Psoas muscle (tissue), 8 donors: Measurements from ENCODE around the gene ZKSCAN3. TPM values are rescaled to one million over a fixed set of nuclear protein-coding genes. Genes with fewer than 3 reads are reported as not detected.
"Not testable (repeated sequence)": the region's sequence is repeated elsewhere in the genome, so short reads cannot be mapped to it uniquely, and the experiment has no call there.

Source experiments
- ATAC-seq, 4 donors: fragments of 200-7000 bp; cut with Tn5 transposase; one replicate each; pipeline ENCODE4 v1.9.1; 2020; ENCODE audit warnings: moderate library complexity in 3 of 4, mild to moderate bottlenecking in 2 of 4
- DNase-seq, 2 donors: peaks; one replicate each; pipeline ENCODE4 v3.0.0-alpha.2; 2020
- H3K27ac ChIP-seq: fragments of 200-600 bp; one replicate; pipeline ENCODE4 v1.8.0; 2022
- H3K27me3 ChIP-seq, 3 donors: fragments of 200-600 bp in 1 of 3; one replicate each; pipeline versions ENCODE4 v1.6.1 to v1.8.0; 2013 to 2022; ENCODE audit warnings: low read length in 2 of 3, mild to moderate bottlenecking in 2 of 3, moderate library complexity in 1 of 3; ENCODE audit not compliant: insufficient read depth in 3 of 3
- H3K36me3 ChIP-seq, 2 donors: fragments of 200-600 bp in 1 of 2; one replicate each; pipeline versions ENCODE4 v1.6.1 to v1.8.0; 2013 to 2022; ENCODE audit warnings: low read depth in 1 of 2, mild to moderate bottlenecking in 1 of 2, moderate library complexity in 1 of 2; ENCODE audit not compliant: insufficient read depth in 1 of 2
- H3K4me1 ChIP-seq: fragments of 200-600 bp; one replicate; pipeline ENCODE4 v1.8.0; 2022
- H3K4me3 ChIP-seq: fragments of 200-600 bp; one replicate; pipeline ENCODE4 v1.8.0; 2022; ENCODE audit warnings: mild to moderate bottlenecking
- H3K9me3 ChIP-seq: fragments of 200-600 bp; one replicate; pipeline ENCODE4 v1.8.0; 2022
- WGBS, 3 donors: extraction: QIAGEN DNeasy Blood & Tissue Kit; methylation state at CpG; one replicate each; pipeline versions ENCODE4 v1.1.6 to v1.1.7; 2013; 5-methylcytosine and 5-hydroxymethylcytosine counted together
- intact Hi-C, 2 donors: fragments of 100-400 bp; cut with DNase I; formaldehyde crosslinking; loops; one replicate each; pipeline versions ENCODE4 v1.11.0 to v1.14.2; 2022
- polyA plus RNA-seq, 3 donors: library from polyadenylated mRNA; stranded (reverse); fragments of 200-250 nt; gene quantifications; one replicate each; pipeline ENCODE4 v1.2.3, GENCODE V29; 2013
- total RNA-seq, 4 donors: library from RNA; stranded (reverse); fragmentation: NEBNext Ultra II Directional in 2 of 4; extraction: Animal tissue kit (Norgen Biotek cat#: 25700) in 2 of 4; gene quantifications; one replicate each; pipeline versions ENCODE4 v1.2.1 to v1.2.4, GENCODE V29; 2021 to 2023
- TF ChIP-seq, protein P1 (sequence below): fragments of 200-600 bp; IDR thresholded peaks from one replicate; pipeline ENCODE4 v1.8.0; 2022; ENCODE audit warnings: antibody characterized with exemption
- donor health status: healthy with polysubstance abuse.
- donor health status: DM: no; HTN: no; CAD: no; lungs with moderate emphysema.
- donor health status: Bipolar disorder and iron deficiency.
- donor health status: healthy.
- donor health status: DM: yes; HTN: yes; CAD: no.
- donor health status: DM: no; HTN: no; CAD: no.
- donor health status: DM: no; HTN: no; CAD: no.
- donor health status: DM: yes; HTN: yes; CAD: no.

Gene ZKSCAN3
- total and polyA plus RNA-seq, 7 donors, result 1.3 to 4.6 (median 2.5) TPM

DNA sequence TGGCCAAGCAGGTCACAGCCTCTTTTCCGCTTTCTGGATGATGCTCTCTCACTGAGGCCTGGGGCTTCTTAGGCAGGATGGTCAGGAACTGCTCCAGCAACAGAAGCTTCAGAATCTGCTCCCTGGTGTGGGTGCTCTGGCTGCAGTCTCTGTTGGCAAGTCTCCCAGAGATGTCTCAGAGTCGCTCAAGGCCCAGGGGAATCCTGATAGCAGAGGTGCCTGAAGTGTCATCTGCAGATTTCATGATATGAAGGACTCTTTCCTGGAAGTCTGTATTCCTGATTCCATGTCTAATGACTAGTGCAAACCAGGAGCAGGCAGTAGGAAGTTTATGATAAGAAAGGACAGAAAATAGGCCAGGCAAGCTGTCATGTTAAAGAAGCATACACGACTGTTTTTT lies 34.1 kb upstream of the ZKSCAN3 start:
- Histone ChIP-seq H3K9me3 (no peaks in the 10 kb centered on the region), H3K36me3 (no peaks in the 10 kb centered on the region), H3K4me3 (no peak overlapping the region), H3K4me1 (no peaks in the 10 kb centered on the region), H3K27me3 (no peaks in the 10 kb centered on the region), H3K27ac (no peak overlapping the region)
- intact Hi-C loops, result no loop called here
- 68 to 73% (median 69%) methylated on average over 3 of the region's 3 CpGs for WGBS, 3 donors
- DNase-seq (no peak), ATAC-seq (no peak)
- TF ChIP-seq, protein P1, sequence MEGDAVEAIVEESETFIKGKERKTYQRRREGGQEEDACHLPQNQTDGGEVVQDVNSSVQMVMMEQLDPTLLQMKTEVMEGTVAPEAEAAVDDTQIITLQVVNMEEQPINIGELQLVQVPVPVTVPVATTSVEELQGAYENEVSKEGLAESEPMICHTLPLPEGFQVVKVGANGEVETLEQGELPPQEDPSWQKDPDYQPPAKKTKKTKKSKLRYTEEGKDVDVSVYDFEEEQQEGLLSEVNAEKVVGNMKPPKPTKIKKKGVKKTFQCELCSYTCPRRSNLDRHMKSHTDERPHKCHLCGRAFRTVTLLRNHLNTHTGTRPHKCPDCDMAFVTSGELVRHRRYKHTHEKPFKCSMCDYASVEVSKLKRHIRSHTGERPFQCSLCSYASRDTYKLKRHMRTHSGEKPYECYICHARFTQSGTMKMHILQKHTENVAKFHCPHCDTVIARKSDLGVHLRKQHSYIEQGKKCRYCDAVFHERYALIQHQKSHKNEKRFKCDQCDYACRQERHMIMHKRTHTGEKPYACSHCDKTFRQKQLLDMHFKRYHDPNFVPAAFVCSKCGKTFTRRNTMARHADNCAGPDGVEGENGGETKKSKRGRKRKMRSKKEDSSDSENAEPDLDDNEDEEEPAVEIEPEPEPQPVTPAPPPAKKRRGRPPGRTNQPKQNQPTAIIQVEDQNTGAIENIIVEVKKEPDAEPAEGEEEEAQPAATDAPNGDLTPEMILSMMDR, result no peak

DNA sequence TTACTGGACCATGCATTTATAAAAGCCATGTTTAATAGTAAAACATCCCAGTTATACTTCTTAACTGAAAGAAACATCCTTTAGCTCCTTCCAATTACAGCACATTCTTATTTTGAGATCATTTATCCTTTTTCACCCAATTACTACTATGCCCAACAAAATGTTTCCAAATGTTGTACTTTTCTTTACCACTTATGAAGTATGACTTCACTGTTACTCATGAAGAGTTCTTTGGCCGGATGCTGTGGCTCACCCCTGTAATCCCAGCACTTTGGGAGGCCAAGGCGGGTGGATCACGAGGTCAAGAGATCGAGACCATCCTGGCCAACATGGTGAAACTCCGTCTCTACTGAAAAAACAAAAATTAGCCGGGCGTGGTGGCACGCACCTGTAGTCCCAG lies 31.9 kb upstream of the ZKSCAN3 start:
- ATAC-seq, H3K27me3 ChIP-seq, H3K36me3 ChIP-seq, intact Hi-C loops, DNase-seq, H3K9me3 ChIP-seq, H3K4me1 ChIP-seq, H3K4me3 ChIP-seq, H3K27ac ChIP-seq: not testable (repeated sequence)
- 93 to 98% (median 95%) methylated on average over 8 of the region's 8 CpGs for WGBS, 3 donors

DNA sequence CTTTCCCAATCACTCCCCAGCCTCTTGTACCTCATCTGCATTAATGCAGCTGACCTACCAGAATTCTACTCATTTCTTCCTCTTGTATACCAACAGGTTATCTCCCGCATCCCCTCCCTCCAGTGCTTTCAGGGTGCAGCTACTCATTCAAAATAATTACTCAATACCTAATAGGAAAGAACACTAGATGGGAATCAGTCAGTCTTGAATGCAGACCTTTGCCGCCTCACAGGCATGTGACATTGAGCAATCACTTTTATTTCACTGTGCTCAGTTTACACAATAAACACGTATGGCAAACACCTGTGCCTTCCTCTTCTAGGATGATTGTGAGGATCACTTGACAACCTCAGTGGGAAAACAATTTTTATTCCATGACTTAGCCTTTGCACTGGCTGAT lies 27.1 kb upstream of the ZKSCAN3 start:
- peaks cover 21 to 33% of the 10 kb centered on the region in 2 donors for H3K36me3 ChIP-seq
- WGBS, 3 donors, result 77 to 81% (median 79%) methylated on average over 3 of the region's 3 CpGs

DNA sequence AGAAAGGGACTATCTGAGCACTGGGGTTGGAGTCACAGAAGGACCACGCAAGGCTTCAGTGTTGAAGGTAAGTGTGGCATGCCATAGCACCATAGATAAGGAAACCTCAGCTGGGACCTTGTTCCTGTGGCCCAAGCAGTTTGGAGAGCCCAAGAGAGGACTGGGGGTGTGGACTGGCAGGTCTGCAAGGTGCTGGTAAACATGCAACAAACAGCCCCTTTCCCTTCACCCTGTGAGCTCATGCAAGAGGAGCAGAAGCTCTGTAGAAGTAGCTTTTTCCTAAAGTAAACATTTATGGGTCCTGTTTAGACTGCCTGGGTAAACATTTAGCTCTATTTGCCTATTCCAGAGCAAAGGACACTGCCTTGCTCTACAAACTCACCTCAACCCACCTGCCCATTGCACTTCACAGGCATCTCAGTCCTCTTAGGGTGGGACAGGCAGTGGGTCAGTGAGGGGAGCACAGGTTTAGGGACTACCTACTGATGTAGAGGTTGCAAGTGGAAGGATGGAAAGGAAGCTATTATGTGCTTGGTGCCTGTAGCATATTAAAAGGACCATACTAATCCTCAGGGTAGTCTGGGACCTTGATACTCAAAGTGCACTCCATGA lies 25.8 kb upstream of the ZKSCAN3 start:
- no peaks in the 10 kb centered on the region for H3K27me3 ChIP-seq
- intact Hi-C loops, result no loop called here
- 97 to 100% (median 97%) methylated on average over 1 of the region's 1 CpG for WGBS, 3 donors
- ATAC-seq (no peak), DNase-seq (no peak)
- H3K27ac ChIP-seq, result no peak overlapping the region
- peaks cover 21 to 41% of the 10 kb centered on the region in 2 donors for H3K36me3 ChIP-seq
- peaks cover 38% of the 10 kb centered on the region for H3K9me3 ChIP-seq
- TF ChIP-seq, protein P1, result no peak
- no peak overlapping the region for H3K4me3 ChIP-seq
- no peaks in the 10 kb centered on the region for H3K4me1 ChIP-seq

More for the DNA sequence above, 27.1 kb upstream of the ZKSCAN3 start:
- Histone ChIP-seq H3K27me3 (no peaks in the 10 kb centered on the region), H3K4me1 (no peaks in the 10 kb centered on the region), H3K27ac (no peak overlapping the region), H3K9me3 (peaks cover 32% of the 10 kb centered on the region), H3K4me3 (no peak overlapping the region)
- TF ChIP-seq, protein P1, result no peak
- intact Hi-C loops, result no loop called here
- ATAC-seq (no peak), DNase-seq (no peak)

DNA sequence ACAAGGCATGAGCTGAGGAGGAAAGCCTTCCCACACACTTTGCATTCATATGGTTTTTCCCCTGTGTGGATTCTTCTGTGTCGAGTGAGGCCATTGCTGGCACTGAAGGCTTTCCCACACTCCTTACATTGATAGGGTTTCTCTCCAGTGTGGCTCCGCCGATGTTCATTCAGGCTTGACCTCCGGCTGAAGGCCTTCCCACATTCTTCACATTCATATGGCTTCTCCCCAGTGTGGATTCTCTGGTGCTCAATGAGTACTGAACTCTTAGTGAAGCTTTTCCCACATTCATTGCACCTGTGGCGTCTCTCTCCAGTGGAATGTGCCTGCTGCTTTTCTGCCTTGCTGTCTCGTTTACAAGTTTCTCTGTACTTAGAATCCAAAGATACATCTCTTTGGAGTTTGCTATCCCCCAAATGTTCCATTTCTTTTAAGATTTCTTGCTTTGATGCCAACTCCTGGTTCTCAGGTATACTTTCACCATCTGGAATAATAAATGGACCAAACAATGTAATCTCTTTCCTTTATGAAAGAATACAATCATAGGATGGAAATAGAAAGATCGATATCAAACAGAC lies 23.3 kb upstream of the ZKSCAN3 start:
- peaks cover 21 to 45% of the 10 kb centered on the region in 2 donors for H3K36me3 ChIP-seq
- DNase-seq, result no peak
- TF ChIP-seq, protein P1, result no peak
- no peak overlapping the region for H3K27ac ChIP-seq
- intact Hi-C loops, result no loop called here
- no peak overlapping the region for H3K4me3 ChIP-seq
- H3K27me3 ChIP-seq, result no peaks in the 10 kb centered on the region
- H3K4me1 ChIP-seq, result no peaks in the 10 kb centered on the region
- no peak for ATAC-seq
- H3K9me3 ChIP-seq, result peaks cover 35% of the 10 kb centered on the region
- WGBS, 3 donors, result 97 to 98% (median 97%) methylated on average over 7 of the region's 7 CpGs
